ENCODE results near the gene LAMA2.

LAMA2 gene

DNA sequence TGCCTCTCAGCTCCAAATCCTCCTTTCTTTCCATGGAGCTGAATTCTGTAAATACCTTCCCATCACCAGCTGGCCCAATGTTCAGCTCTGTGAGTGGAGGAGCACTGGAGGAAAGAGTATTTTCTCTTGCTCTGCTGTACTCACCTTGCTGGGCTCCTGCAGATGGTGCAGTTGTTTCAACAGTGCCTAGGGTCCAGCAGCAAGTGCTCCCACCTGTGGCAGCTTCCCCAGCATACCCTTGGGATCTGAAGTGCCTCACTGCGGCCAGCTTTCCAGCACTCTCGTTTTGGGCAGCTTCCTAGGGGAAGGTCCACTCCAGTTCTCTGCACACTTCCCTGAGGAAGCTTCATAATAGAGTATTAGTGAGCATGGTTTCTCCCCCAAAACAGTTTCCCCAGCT is 656.1 kb downstream of the LAMA2 start:
- DNase-seq (ENCODE audit: insufficient read length, low spot score) (no peak), FAIRE-seq (no peak)
- TF ChIP-seq, protein P1, sequence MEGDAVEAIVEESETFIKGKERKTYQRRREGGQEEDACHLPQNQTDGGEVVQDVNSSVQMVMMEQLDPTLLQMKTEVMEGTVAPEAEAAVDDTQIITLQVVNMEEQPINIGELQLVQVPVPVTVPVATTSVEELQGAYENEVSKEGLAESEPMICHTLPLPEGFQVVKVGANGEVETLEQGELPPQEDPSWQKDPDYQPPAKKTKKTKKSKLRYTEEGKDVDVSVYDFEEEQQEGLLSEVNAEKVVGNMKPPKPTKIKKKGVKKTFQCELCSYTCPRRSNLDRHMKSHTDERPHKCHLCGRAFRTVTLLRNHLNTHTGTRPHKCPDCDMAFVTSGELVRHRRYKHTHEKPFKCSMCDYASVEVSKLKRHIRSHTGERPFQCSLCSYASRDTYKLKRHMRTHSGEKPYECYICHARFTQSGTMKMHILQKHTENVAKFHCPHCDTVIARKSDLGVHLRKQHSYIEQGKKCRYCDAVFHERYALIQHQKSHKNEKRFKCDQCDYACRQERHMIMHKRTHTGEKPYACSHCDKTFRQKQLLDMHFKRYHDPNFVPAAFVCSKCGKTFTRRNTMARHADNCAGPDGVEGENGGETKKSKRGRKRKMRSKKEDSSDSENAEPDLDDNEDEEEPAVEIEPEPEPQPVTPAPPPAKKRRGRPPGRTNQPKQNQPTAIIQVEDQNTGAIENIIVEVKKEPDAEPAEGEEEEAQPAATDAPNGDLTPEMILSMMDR (IDR thresholded peaks at IDR 0.05; ENCODE audit: insufficient read depth, missing control alignments): no peak

DNA sequence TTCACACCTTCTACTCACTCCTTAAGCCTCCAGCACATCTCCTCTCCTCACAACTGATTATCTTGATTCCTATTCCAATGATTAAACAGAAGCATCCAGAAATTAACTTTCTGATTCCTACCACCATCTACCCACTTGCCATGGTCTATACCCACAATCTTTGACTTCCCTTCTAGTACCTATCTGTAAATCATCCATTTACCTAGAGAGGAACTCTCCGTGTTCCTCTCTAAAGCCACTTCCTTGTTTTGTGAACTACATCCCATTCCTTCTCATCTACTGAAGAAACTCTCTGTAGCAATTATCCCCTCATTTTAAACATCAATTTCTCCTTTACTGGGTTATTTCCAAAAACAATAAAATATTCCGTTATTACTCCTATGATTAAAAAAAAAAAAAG is 659.8 kb downstream of the LAMA2 start:
- TF ChIP-seq, protein P1 (IDR thresholded peaks at IDR 0.05; ENCODE audit: insufficient read depth, missing control alignments): no peak
- no peak for FAIRE-seq
- no peak for DNase-seq (ENCODE audit: insufficient read length, low spot score)

DNA sequence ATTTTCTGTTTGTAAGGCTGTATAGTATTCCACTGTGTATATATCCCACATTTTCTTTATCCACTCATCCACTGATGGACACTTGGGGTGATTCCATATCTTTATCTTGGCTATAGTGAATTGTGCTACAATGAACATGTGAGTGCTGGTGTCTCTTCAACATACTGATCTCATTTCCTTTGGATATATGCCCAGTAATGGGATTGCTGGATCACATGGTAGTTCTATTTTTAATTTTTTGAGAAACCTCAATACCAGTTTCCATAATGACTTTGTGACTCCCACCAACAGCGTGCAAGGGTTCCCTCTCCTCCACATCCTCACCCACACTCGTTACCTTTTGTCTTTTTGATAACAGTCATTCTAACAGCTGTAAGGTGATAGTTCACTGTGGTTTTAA is 661.0 kb downstream of the LAMA2 start:
- FAIRE-seq: no peak
- TF ChIP-seq, protein P1 (IDR thresholded peaks at IDR 0.05; ENCODE audit: insufficient read depth, missing control alignments): no peak

DNA sequence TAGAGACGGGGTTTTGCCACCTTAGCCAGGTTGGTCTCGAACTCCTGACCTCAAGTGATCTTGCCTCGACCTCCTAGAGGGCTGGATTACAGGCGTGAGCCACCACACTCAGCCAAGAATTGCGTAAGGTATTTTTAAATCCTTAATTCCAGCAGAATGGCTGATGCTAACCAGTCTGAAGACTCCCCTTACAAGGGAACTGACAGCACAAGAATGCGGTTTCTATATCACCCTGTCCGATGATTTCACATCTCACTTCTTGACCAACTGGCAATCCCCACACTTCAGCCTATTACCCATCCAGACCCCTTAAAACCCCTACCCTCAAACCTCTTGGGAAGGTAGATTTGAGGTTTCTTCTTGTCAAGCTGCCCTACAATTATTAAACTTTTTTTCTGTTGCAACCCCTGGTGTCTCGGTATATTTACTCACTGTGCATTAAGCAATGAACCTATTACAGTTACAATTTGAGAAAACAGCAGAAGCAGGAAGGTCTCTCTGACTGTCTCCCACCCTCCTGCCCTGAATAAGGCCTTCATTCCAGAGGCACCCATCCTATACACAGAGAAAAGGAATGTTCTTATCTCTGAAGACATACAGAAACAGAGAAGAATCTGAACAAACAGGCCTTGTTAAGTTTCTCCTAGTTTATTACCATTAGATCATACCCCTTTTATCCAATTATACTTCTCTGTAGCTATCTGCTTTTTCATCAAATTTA is 662.1 kb downstream of the LAMA2 start:
- TF ChIP-seq, protein P1 (IDR thresholded peaks at IDR 0.05; ENCODE audit: insufficient read depth, missing control alignments): no peak
- DNase-seq (ENCODE audit: insufficient read length, low spot score) (no peak), FAIRE-seq (no peak)

More for the DNA sequence above, 661.0 kb downstream of the LAMA2 start:
- no peak for DNase-seq (ENCODE audit: insufficient read length, low spot score)

DNA sequence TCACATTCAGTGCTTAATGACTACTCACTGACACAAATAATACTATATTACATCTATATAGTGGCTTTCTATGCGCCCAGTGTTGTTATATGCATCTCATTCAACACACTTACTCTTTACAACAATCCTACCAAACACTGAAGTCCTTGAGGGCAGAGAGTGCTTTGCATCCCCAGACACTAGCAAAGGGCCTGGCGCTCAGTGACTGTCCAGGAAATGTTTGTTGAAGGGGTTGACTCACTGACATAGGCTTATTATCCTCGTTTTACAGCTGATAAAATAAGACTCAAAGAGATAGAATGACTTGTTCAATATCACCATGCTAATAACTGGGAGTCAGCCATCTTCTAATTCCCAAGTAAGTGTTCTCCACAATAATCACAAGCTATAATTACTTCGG is 663.8 kb downstream of the LAMA2 start:
- TF ChIP-seq, protein P1 (IDR thresholded peaks at IDR 0.05; ENCODE audit: insufficient read depth, missing control alignments): no peak
- FAIRE-seq: no peak
- no peak for DNase-seq (ENCODE audit: insufficient read length, low spot score)

DNA sequence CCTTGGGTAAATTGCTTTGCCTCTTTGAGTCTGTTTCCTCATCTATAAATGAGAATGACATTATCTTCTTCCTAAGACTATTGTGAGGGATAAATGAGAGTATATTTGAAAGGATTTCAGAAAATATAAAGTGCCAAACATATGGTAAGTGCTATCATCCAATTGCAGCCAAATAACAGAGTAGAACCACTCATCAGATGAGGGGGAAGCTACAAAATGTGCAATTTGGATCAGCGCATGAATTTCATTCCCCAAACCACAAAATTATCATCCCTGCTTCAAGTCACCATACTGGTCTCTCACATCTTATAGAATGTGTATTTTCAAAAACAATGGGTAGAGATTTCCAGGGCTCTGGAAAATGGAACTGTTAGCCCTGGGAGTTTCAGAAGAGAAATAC is 668.5 kb downstream of the LAMA2 start:
- no peak for DNase-seq (ENCODE audit: insufficient read length, low spot score)
- no peak for FAIRE-seq
- TF ChIP-seq, protein P1 (IDR thresholded peaks at IDR 0.05; ENCODE audit: insufficient read depth, missing control alignments): no peak

DNA sequence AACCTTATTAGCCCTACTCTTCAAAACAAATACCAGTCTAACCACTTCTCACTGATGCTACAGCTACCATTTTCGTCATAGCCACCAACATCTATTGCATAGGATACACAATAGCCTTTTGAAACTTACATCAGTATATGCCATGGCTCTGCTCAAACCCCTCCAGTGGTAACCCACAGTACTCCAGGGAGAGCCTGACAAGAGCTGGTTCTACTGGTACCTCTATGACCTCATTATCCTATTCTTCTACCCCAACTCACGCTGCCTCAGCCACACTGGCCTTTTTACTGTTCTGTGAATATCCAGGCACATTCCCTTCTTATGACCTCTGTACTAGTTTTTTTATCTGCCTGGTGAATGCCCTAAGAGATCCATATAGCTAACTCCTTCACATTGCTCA is 669.5 kb downstream of the LAMA2 start:
- TF ChIP-seq, protein P1 (IDR thresholded peaks at IDR 0.05; ENCODE audit: insufficient read depth, missing control alignments): no peak
- DNase-seq (ENCODE audit: insufficient read length, low spot score) (no peak), FAIRE-seq (no peak)
